ENCODE measurements around the gene NPTXR. TPM values are rescaled to one million over a fixed set of nuclear protein-coding genes. Genes with fewer than 3 reads are reported as not detected.

NPTXR gene
- total and polyA plus RNA-seq, 2 donors (not counting 3 experiments of a cell fraction or from before 2014, with no cell fraction given) = 0.37 to 0.73 TPM

- dilution Hi-C loops (cut with MboI; ENCODE audit: extremely low pct_ligation_motif_present, low sequenced_read_pairs) = no loop called here
- Histone ChIP-seq H3K27me3 (ENCODE audit: control insufficient read depth in 2 of 2, insufficient read depth in 2 of 2, low read length in 2 of 2) (no peaks in the 10 kb centered on the region), H3K9me1 (replicated peaks; ENCODE audit: control insufficient read depth, extremely low read depth, insufficient read depth, low read length) (no peaks in the 10 kb centered on the region), H3K4me3 (replicated peaks in 1 of 3; ENCODE audit: insufficient read depth in 1 of 3, low read depth in 1 of 3, low read length in 3 of 3) (no peak overlapping the region), H3K79me2 (ENCODE audit: control insufficient read depth, insufficient read depth, low read length) (peaks cover 21% of the 10 kb centered on the region), H3K27ac (ENCODE audit: insufficient read depth, low read depth, low read length) (no peak overlapping the region), H3K36me3 (ENCODE audit: control insufficient read depth in 2 of 2, extremely low read depth in 1 of 2, insufficient read depth in 2 of 2, low read length in 2 of 2) (peaks cover 3 to 5% of the 10 kb centered on the region in 2 experiments), H3K9me3 (replicated peaks; ENCODE audit: control insufficient read depth, insufficient read depth, low read length) (no peaks in the 10 kb centered on the region), H2AFZ (ENCODE audit: low read depth, low read length) (no peak overlapping the region), H3K4me1 (ENCODE audit: control insufficient read depth, extremely low read depth, insufficient read depth, low read length) (peaks cover 30% of the 10 kb centered on the region), H4K20me1 (replicated peaks; ENCODE audit: control insufficient read depth, extremely low read depth, insufficient read depth, low read length) (no peaks in the 10 kb centered on the region), H3K4me2 (ENCODE audit: insufficient read depth, low read length) (no peak overlapping the region), H3K9ac (replicated peaks; ENCODE audit: extremely low read depth, insufficient read depth, low read length) (no peak overlapping the region)
- TF ChIP-seq POLR2A (IDR thresholded peaks at IDR 0.05; ENCODE audit: low read depth, low read length) (no peak), JUN (IDR thresholded peaks at IDR 0.05; ENCODE audit: borderline replicate concordance, insufficient read depth, insufficient read length, low read depth) (no peak), MAX (IDR thresholded peaks at IDR 0.05; ENCODE audit: insufficient read depth, insufficient read length) (no peak), MYC (IDR thresholded peaks at IDR 0.05; ENCODE audit: low read depth, low read length) (no peak), EZH2 (IDR thresholded peaks at IDR 0.05; ENCODE audit: borderline replicate concordance, low read depth, low read length, severe bottlenecking) (no peak), CTCF (IDR thresholded peaks at IDR 0.05; ENCODE audit: extremely low read depth in 1 of 2, insufficient read depth in 1 of 2, low read depth in 1 of 2, low read length in 2 of 2) (no peak), FOS (IDR thresholded peaks at IDR 0.05; ENCODE audit: borderline replicate concordance, insufficient read depth, low read length) (no peak), GATA2 (IDR thresholded peaks at IDR 0.05; ENCODE audit: insufficient read depth, insufficient read length, low read depth, low read length) (no peak), POLR2AphosphoS5 (IDR thresholded peaks at IDR 0.05; ENCODE audit: insufficient read depth, low read depth, low read length) (no peak)
- ChIA-PET CTCF (interaction anchor here (6.0 to 7.0 kb wide), 2 partner anchors 98 to 136 kb away, joined by 131 to 160 read pairs; no protein-coding TSS in a partner anchor), POLR2A (no interaction called here)
- BruUV-seq (replicated peaks) = no TSS peak
- no peak for FAIRE-seq
- intact Hi-C loops (cut with micrococcal nuclease) = no loop called here
- DNase-seq (ENCODE audit: low read depth, low spot score) = no peak
Measured at GRCh38 chr22:38867124-38867455, 23.3 kb upstream of the NPTXR start.
